GM12891 (cell line): ENCODE measurements around the gene GALNT6.

ENCODE experiments used
- DNase-seq: peaks from one replicate; pipeline ENCODE4 v3.0.0; 2011; ENCODE audit warnings: low spot score; ENCODE audit not compliant: insufficient read length
- FAIRE-seq: peaks from 2 replicates; lab custom pipeline; 2011; peaks lifted over from hg19 to GRCh38; lab: Jason Lieb, UNC
- PAX5 ChIP-seq: IDR thresholded peaks from 2 replicates; pipeline ENCODE4 v1.6.1; 2011; ENCODE audit warnings: low read length, moderate library complexity, mild to moderate bottlenecking; ENCODE audit not compliant: insufficient read depth, severe bottlenecking
- POLR2A ChIP-seq: IDR thresholded peaks from 2 replicates; pipeline ENCODE4 v1.6.1; 2011; ENCODE audit warnings: low read depth, low read length, control low read depth
- POLR2AphosphoS5 ChIP-seq: IDR thresholded peaks from 2 replicates; pipeline ENCODE4 v1.6.1; 2011; ENCODE audit warnings: low read depth, low read length, control low read depth
- POU2F2 ChIP-seq: IDR thresholded peaks from 2 replicates; pipeline ENCODE4 v1.6.1; 2011; ENCODE audit warnings: low read depth, mild to moderate bottlenecking, control low read depth, low read length, moderate library complexity
- SPI1 ChIP-seq: IDR thresholded peaks from 2 replicates; pipeline ENCODE4 v1.6.1; 2011; ENCODE audit warnings: low read depth, low read length, control low read depth
- TAF1 ChIP-seq: IDR thresholded peaks from 2 replicates; pipeline ENCODE4 v1.6.1; 2011; ENCODE audit warnings: low read depth, low read length, control low read depth

Gene GALNT6

GRCh38 chr12:51382173-51382572 lies 9.0 kb downstream of the GALNT6 start:
- FAIRE-seq: no peak
- TF ChIP-seq PAX5 (no peak), POLR2A (no peak), POLR2AphosphoS5 (no peak), POU2F2 (no peak), SPI1 (no peak), TAF1 (no peak)

DNA sequence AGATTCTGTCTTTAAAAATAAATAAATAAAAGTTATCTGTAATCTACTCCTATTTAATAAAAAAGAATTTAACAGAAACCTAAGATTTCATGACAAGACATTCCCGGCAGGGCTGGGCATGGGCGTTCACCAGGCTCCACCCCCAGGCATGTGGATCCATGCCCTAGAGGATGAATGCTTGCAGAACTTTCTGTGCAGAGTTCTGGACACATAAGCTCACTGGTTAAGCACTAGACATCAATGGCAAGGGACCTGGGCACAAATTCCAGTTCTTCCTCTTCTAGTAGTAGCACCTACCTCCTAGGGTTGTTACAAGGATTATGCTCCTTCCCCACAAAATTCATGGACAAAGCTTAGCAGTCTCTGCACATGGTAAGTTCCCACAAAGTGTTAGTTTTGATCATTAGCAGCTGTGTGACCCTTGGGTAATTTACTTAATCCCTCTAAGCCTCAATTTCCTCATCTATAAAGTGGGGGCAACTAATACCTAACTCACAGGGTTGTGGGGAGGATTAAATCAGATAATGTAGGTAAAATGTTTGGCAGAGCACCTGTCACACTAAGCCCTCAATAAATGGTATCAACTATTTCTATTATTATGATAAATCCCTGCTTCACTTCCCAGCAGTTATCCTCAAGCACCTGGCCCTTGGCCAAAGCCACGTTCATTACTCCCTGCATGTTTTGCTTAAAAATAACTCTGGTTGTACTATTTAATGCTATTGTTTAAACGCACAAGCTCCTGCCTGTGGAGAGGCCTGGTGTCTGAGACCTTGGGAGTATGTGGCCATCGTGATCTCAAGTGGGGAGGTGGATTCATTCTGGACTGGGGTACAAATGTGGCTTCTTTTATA lies 9.8 kb downstream of the GALNT6 start:
- no peak for FAIRE-seq
- TF ChIP-seq PAX5 (no peak), SPI1 (no peak), POLR2AphosphoS5 (no peak), POU2F2 (no peak), TAF1 (no peak), POLR2A (no peak)
- DNase-seq: no peak

More at GRCh38 chr12:51382173-51382572, 9.0 kb downstream of the GALNT6 start:
- DNase-seq: no peak

- TF ChIP-seq POLR2AphosphoS5 (no peak), SPI1 (no peak), TAF1 (no peak), PAX5 (no peak), POLR2A (no peak), POU2F2 (no peak)
- FAIRE-seq (no peak), DNase-seq (no peak)
Measured at GRCh38 chr12:51379571-51379970, 11.6 kb downstream of the GALNT6 start.

- TF ChIP-seq POLR2AphosphoS5: no peak
- no peak for TF ChIP-seq TAF1
- TF ChIP-seq SPI1: no peak
- TF ChIP-seq POLR2A: no peak
- no peak for TF ChIP-seq POU2F2
- TF ChIP-seq PAX5: no peak
- FAIRE-seq: no peak
- DNase-seq: no peak
Measured at GRCh38 chr12:51378749-51379148, 12.5 kb downstream of the GALNT6 start.

DNA sequence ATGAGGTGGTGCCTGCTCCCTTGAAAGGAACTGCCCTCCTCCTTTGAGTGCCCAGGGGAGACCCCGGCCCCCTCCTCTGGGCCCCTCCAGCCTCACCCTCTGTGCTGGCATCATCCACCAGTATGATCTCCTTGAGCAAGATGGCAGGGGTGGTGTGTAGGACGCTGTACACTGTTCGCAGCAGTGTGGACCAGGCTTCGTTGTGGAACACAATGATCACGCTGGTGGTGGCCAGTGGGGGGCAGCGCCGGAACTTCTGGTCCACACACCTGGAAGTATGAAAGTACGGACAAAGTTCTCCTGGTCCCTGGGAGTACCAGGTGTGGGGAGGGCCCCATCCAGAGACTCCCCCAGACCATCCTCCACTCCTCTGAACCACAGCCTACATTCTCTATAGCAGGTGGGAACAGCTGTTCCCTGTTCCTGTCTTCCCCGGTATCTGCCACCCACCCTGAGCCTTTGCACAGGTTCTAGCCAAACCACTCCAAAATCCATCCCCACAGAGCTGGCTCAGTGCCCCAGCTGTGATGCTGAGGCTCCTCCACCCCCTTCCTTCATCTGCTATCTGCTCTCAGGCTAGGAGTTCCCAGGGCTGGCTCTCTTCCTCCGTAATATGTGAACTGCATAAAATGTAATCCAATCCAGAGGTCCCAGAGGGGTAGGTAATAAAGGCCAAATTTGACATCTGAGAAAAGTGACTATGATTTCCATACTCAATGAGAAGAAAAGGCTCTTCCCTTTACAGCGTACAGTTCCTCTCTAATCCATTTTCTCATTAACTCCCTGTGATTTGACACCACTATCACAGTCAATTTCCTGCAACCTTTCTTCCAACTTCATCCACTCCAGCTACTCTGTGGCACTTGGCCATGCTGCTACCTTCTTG lies 13.9 kb downstream of the GALNT6 start:
- no peak for FAIRE-seq
- TF ChIP-seq POLR2AphosphoS5 (no peak), SPI1 (no peak), TAF1 (no peak), POLR2A (no peak), PAX5 (no peak), POU2F2 (no peak)
- DNase-seq: no peak

DNA sequence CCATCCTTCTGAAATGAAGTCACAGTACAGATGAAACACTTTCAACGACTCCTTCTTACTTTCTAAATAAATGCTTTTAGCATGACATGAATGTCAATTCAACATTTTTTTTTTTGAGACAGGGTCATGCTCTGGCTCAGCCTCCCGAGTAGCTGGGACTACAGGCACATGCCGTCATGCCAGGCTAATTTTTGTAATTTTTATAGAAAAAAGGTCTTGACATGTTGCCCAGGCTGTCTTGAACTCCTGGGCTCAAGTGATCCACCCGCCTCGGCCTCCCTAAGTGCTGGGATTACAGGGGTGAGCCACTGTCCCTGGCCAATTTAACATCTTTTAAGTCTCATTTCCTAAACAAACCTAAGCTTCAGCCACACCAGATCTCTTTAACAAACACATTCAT lies 16.4 kb downstream of the GALNT6 start:
- DNase-seq: no peak
- no peak for FAIRE-seq
- TF ChIP-seq POU2F2: no peak
- TF ChIP-seq POLR2AphosphoS5: no peak
- TF ChIP-seq PAX5: no peak
- TF ChIP-seq SPI1: no peak

- FAIRE-seq (no peak), DNase-seq (no peak)
- TF ChIP-seq PAX5: no peak
Measured at GRCh38 chr12:51374361-51374760, 16.8 kb downstream of the GALNT6 start.

DNA sequence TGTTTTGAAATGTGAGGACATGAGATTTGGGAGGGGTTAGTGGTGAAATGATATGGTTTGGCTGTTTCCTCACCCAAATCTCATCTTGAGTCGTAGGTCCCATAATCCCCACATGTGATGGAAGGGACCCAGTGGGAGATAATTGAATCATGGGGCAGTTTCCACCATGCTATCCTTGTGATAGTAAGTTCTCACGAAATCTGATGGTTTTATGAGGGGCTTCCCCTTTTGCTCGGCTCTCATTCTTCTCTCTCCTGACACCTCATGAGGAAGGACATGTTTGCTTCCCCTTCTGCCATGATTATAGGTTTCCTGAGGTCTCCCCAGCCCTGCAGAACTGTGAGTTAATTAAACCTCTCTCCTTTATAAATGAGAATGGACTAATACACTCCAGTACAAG lies 18.0 kb downstream of the GALNT6 start:
- no peak for TF ChIP-seq TAF1
- no peak for TF ChIP-seq POU2F2
- no peak for TF ChIP-seq PAX5
- no peak for TF ChIP-seq POLR2AphosphoS5
- no peak for TF ChIP-seq POLR2A
- no peak for TF ChIP-seq SPI1
- no peak for DNase-seq
- FAIRE-seq: no peak

- no peak for TF ChIP-seq SPI1
- no peak for TF ChIP-seq POU2F2
- no peak for TF ChIP-seq PAX5
- no peak for TF ChIP-seq POLR2AphosphoS5
- no peak for TF ChIP-seq TAF1
- TF ChIP-seq POLR2A: no peak
- FAIRE-seq (no peak), DNase-seq (no peak)
Measured at GRCh38 chr12:51372021-51372420, 19.2 kb downstream of the GALNT6 start.

GRCh38 chr12:51371295-51371953 lies 19.8 kb downstream of the GALNT6 start:
- TF ChIP-seq POLR2AphosphoS5: no peak
- TF ChIP-seq PAX5: no peak
- no peak for TF ChIP-seq TAF1
- TF ChIP-seq POLR2A: no peak
- TF ChIP-seq SPI1: no peak
- no peak for TF ChIP-seq POU2F2
- FAIRE-seq (no peak), DNase-seq (no peak)
